Muscle layer of colon (tissue), 2 donors: ENCODE measurements around the gene PDZRN4.

Source experiments
- H3K27ac ChIP-seq: one replicate; pipeline ENCODE4 v1.7.0; 2013; ENCODE audit warnings: low read depth, mild to moderate bottlenecking, low read length, moderate library complexity
- H3K27me3 ChIP-seq, 2 donors: one replicate each; pipeline ENCODE4 v1.7.0; 2013; ENCODE audit warnings: low read length in 2 of 2, mild to moderate bottlenecking in 2 of 2; ENCODE audit not compliant: insufficient read depth in 2 of 2, control insufficient read depth in 1 of 2
- H3K36me3 ChIP-seq: one replicate; pipeline ENCODE4 v1.7.0; 2013; ENCODE audit warnings: mild to moderate bottlenecking, low read length; ENCODE audit not compliant: insufficient read depth
- H3K4me1 ChIP-seq: one replicate; pipeline ENCODE4 v1.7.0; 2013; ENCODE audit warnings: mild to moderate bottlenecking, low read length; ENCODE audit not compliant: insufficient read depth
- H3K4me3 ChIP-seq, 2 donors: one replicate each; pipeline ENCODE4 v1.7.0; 2013; ENCODE audit warnings: low read length in 2 of 2, low read depth in 1 of 2, mild to moderate bottlenecking in 1 of 2, moderate library complexity in 1 of 2
- H3K9ac ChIP-seq: one replicate; pipeline ENCODE4 v1.7.0; 2013; ENCODE audit warnings: low read length
- H3K9me3 ChIP-seq: one replicate; pipeline ENCODE4 v1.7.0; 2013; ENCODE audit warnings: mild to moderate bottlenecking, low read length
- donor health status: abdominal sarcoma.
- donor health status: Adenocarcinoma of cecum.

PDZRN4 gene

GRCh38 chr12:41364211-41364610, 176.1 kb downstream of the PDZRN4 start:
- H3K4me3 ChIP-seq = no peak overlapping the region
- H3K4me1 ChIP-seq = peaks cover 13% of the 10 kb centered on the region
- no peak overlapping the region for H3K9ac ChIP-seq
- no peaks in the 10 kb centered on the region for H3K9me3 ChIP-seq
- no peaks in the 10 kb centered on the region for H3K27me3 ChIP-seq
- H3K36me3 ChIP-seq = no peaks in the 10 kb centered on the region
- no peak overlapping the region for H3K27ac ChIP-seq

- Histone ChIP-seq H3K9ac (no peak overlapping the region), H3K4me1 (peaks cover 13% of the 10 kb centered on the region), H3K36me3 (no peaks in the 10 kb centered on the region), H3K27ac (no peak overlapping the region), H3K4me3 (no peak overlapping the region), H3K27me3 (no peaks in the 10 kb centered on the region), H3K9me3 (no peaks in the 10 kb centered on the region)
Observed at GRCh38 chr12:41365653-41366171, 177.6 kb downstream of the PDZRN4 start.

GRCh38 chr12:41367726-41368405, 179.7 kb downstream of the PDZRN4 start:
- Histone ChIP-seq H3K27ac (no peak overlapping the region), H3K9ac (no peak overlapping the region), H3K4me3 (no peak overlapping the region), H3K4me1 (no peaks in the 10 kb centered on the region), H3K27me3 (no peaks in the 10 kb centered on the region), H3K9me3 (no peaks in the 10 kb centered on the region), H3K36me3 (no peaks in the 10 kb centered on the region)

- H3K4me3 ChIP-seq = no peak overlapping the region
- no peaks in the 10 kb centered on the region for H3K9me3 ChIP-seq
- H3K36me3 ChIP-seq = no peaks in the 10 kb centered on the region
- H3K27me3 ChIP-seq = no peaks in the 10 kb centered on the region
- no peaks in the 10 kb centered on the region for H3K4me1 ChIP-seq
- no peak overlapping the region for H3K27ac ChIP-seq
- no peak overlapping the region for H3K9ac ChIP-seq
Observed at GRCh38 chr12:41380878-41381277, 192.8 kb downstream of the PDZRN4 start.

GRCh38 chr12:41402801-41403200, 214.7 kb downstream of the PDZRN4 start:
- H3K4me3 ChIP-seq = no peak overlapping the region
- H3K27me3 ChIP-seq = no peaks in the 10 kb centered on the region
- no peak overlapping the region for H3K9ac ChIP-seq
- no peaks in the 10 kb centered on the region for H3K9me3 ChIP-seq
- no peak overlapping the region for H3K27ac ChIP-seq
- no peaks in the 10 kb centered on the region for H3K4me1 ChIP-seq
- no peaks in the 10 kb centered on the region for H3K36me3 ChIP-seq

GRCh38 chr12:41407232-41407799, 219.2 kb downstream of the PDZRN4 start:
- no peaks in the 10 kb centered on the region for H3K9me3 ChIP-seq
- no peaks in the 10 kb centered on the region for H3K4me1 ChIP-seq
- H3K27me3 ChIP-seq = no peaks in the 10 kb centered on the region
- no peak overlapping the region for H3K4me3 ChIP-seq
- no peak overlapping the region for H3K27ac ChIP-seq
- no peaks in the 10 kb centered on the region for H3K36me3 ChIP-seq
- H3K9ac ChIP-seq = no peak overlapping the region

GRCh38 chr12:41409628-41410027, 221.5 kb downstream of the PDZRN4 start:
- no peak overlapping the region for H3K9ac ChIP-seq
- no peaks in the 10 kb centered on the region for H3K36me3 ChIP-seq
- H3K4me1 ChIP-seq = no peaks in the 10 kb centered on the region
- H3K27me3 ChIP-seq = no peaks in the 10 kb centered on the region
- H3K27ac ChIP-seq = no peak overlapping the region
- no peaks in the 10 kb centered on the region for H3K9me3 ChIP-seq
- no peak overlapping the region for H3K4me3 ChIP-seq

GRCh38 chr12:41418586-41418985, 230.5 kb downstream of the PDZRN4 start:
- Histone ChIP-seq H3K9me3 (no peaks in the 10 kb centered on the region), H3K27me3 (no peaks in the 10 kb centered on the region), H3K4me3 (no peak overlapping the region), H3K4me1 (peaks cover 4% of the 10 kb centered on the region), H3K9ac (no peak overlapping the region), H3K36me3 (no peaks in the 10 kb centered on the region), H3K27ac (no peak overlapping the region)

GRCh38 chr12:41419131-41419893, 231.2 kb downstream of the PDZRN4 start:
- H3K9me3 ChIP-seq = no peaks in the 10 kb centered on the region
- H3K27ac ChIP-seq = no peak overlapping the region
- no peaks in the 10 kb centered on the region for H3K27me3 ChIP-seq
- no peak overlapping the region for H3K9ac ChIP-seq
- H3K4me3 ChIP-seq = no peak overlapping the region
- no peaks in the 10 kb centered on the region for H3K36me3 ChIP-seq
- peaks cover 4% of the 10 kb centered on the region for H3K4me1 ChIP-seq

- no peak overlapping the region for H3K9ac ChIP-seq
- H3K36me3 ChIP-seq = no peaks in the 10 kb centered on the region
- H3K27me3 ChIP-seq = no peaks in the 10 kb centered on the region
- H3K4me1 ChIP-seq = no peaks in the 10 kb centered on the region
- H3K9me3 ChIP-seq = no peaks in the 10 kb centered on the region
- no peak overlapping the region for H3K27ac ChIP-seq
- no peak overlapping the region for H3K4me3 ChIP-seq
Observed at GRCh38 chr12:41424651-41425050, 236.5 kb downstream of the PDZRN4 start.

- Histone ChIP-seq H3K36me3 (no peaks in the 10 kb centered on the region), H3K9ac (no peak overlapping the region), H3K4me3 (no peak overlapping the region), H3K27me3 (no peaks in the 10 kb centered on the region), H3K4me1 (peaks cover 5% of the 10 kb centered on the region), H3K27ac (no peak overlapping the region), H3K9me3 (no peaks in the 10 kb centered on the region)
Observed at GRCh38 chr12:41433460-41433859, 245.3 kb downstream of the PDZRN4 start.
